Astrocyte of the hippocampus (primary cell): ENCODE measurements around the gene CT45A7.
"Not testable (repeated sequence)": the region's sequence is repeated elsewhere in the genome, so short reads cannot be mapped to it uniquely, and the experiment has no call there.

Experiments used
- DNase-seq: peaks from one replicate; pipeline ENCODE4 v3.0.0; 2011; ENCODE audit warnings: low read depth, low spot score

CT45A7 gene

GRCh38 chrX:135837180-135837579, at the start of gene CT45A7:
Gene CT45A7, minus strand, starts transcription at chrX:135837280. Its CDS starts 3,747 bp downstream, at chrX:135833533.
- not testable (repeated sequence) for DNase-seq

- DNase-seq: not testable (repeated sequence)
Measured at GRCh38 chrX:135882741-135883140, 45.7 kb upstream of the CT45A7 start.

- DNase-seq: not testable (repeated sequence)
Measured at GRCh38 chrX:135871712-135872111, 34.6 kb upstream of the CT45A7 start, which contains the start of gene CT45A9. Gene CT45A9, minus strand, starts transcription at chrX:135871812. Its CDS starts 3,751 bp downstream, at chrX:135868061.

GRCh38 chrX:135854438-135854837, 17.4 kb upstream of the CT45A7 start, which contains the start of gene CT45A8:
Gene CT45A8, minus strand, starts transcription at chrX:135854538. Its CDS starts 3,755 bp downstream, at chrX:135850783.
- DNase-seq: not testable (repeated sequence)

DNA sequence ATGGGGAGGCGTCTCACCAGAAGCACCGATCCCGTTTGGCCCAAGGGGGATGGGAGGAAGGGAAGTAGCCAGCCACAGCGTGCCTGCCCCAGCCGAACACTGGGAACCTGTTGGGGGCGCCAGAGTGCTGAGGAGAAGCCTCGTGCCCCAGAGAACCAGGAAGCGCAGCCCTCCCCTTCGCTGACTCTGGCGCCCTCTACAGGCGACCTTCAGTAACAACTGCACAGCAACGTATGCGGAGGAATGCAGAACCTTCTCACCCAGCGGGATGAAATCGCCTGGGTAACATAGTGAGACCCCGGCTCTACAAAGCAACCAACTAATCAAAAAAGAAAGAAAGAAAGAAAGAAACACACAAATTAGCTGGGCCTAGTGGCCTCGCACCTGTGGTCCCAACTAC, 17.2 kb downstream of the CT45A7 start, which contains the start of gene CT45A2:
Gene CT45A2, minus strand, starts transcription at position 101 of the 400 bp plus-strand sequence. CDS start 3,747 bp downstream, outside the sequence.
- not testable (repeated sequence) for DNase-seq

DNA sequence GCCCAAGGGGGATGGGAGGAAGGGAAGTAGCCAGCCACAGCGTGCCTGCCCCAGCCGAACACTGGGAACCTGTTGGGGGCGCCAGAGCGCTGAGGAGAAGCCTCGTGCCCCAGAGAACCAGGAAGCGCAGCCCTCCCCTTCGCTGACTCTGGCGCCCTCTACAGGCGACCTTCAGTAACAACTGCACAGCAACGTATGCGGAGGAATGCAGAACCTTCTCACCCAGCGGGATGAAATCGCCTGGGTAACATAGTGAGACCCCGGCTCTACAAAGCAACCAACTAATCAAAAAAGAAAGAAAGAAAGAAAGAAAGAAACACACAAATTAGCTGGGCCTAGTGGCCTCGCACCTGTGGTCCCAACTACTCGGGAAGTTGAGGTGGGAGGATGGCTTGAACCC, 34.4 kb downstream of the CT45A7 start, which contains the start of gene CT45A6:
Gene CT45A6, minus strand, starts transcription at position 101 of the 400 bp plus-strand sequence. CDS start 3,794 bp downstream, outside the sequence.
- not testable (repeated sequence) for DNase-seq

- DNase-seq: not testable (repeated sequence)
Measured at GRCh38 chrX:135785403-135785802, 51.7 kb downstream of the CT45A7 start, which contains the start of gene CT45A5. Gene CT45A5, minus strand, starts transcription at chrX:135785503. Its CDS starts 3,774 bp downstream, at chrX:135781729.
